IMR-90 (cell line): ENCODE results near the gene TCF7L2.

Experiments
- CEBPB ChIP-seq: IDR thresholded peaks from 2 replicates; pipeline ENCODE4 v1.6.1; 2012; ENCODE audit warnings: low read depth, low read length, improper control_type of control experiment
- CTCF ChIP-seq: conservative IDR thresholded peaks from 2 replicates; pipeline ENCODE4 v1.5.1; 2012; ENCODE audit warnings: mild to moderate bottlenecking, low read depth, low read length, improper control_type of control experiment
- MAZ ChIP-seq: IDR thresholded peaks from 2 replicates; pipeline ENCODE4 v1.6.1; 2012; ENCODE audit warnings: low read depth, mild to moderate bottlenecking, low read length, improper control_type of control experiment, moderate library complexity, borderline replicate concordance

GRCh38 chr10:112972606-112973005, 22.6 kb downstream of the TCF7L2 start:
- TF ChIP-seq CTCF (no peak), MAZ (no peak), CEBPB (no peak)
